ENCODE data around the gene SRL. TPM values are rescaled to one million over a fixed set of nuclear protein-coding genes. Genes with fewer than 3 reads are reported as not detected.

The SRL gene
- total and polyA plus RNA-seq, 2 of the 8 experiments (the other 6 are each of a cell fraction or from before 2014, with no cell fraction given): 0.05 TPM; not detected in 1

- peak overlapping the region; percentile 79 for H4K91ac ChIP-seq (replicated peaks; ENCODE audit: insufficient read length, low read length)
- H2BK12ac ChIP-seq (ENCODE audit: low read depth, low read length): no peak overlapping the region
- H3K23me2 ChIP-seq (ENCODE audit: low read depth, low read length): peaks cover 13% of the 10 kb centered on the region; the same call in 1 of the 2 replicates
- no peak for FAIRE-seq
- no peaks in the 10 kb centered on the region for H3K36me3 ChIP-seq (ENCODE audit: control insufficient read depth in 2 of 4, insufficient read depth in 4 of 4, low read length in 3 of 4)
- peak in 1 of 2 experiments; percentile 69 for DNase-seq (ENCODE audit: low read depth in 1 of 2, low spot score in 2 of 2)
- POLR2A ChIA-PET (ENCODE audit: partially characterized antibody): interaction anchor here (0.6 to 24.1 kb wide), 41 partner anchors 11 to 1263 kb away, joined by 3 to 403 read pairs (median 4); partner anchors contain the start of gene GLIS2
- H3K4ac ChIP-seq (replicated peaks; ENCODE audit: insufficient read length, low read depth, low read length): peak overlapping the region; percentile 96
- H4K5ac ChIP-seq (ENCODE audit: insufficient read length, low read depth, low read length): peak overlapping the region; percentile 98
- peak overlapping the region; percentile 100; the same call in 1 of the 2 replicates for H4K8ac ChIP-seq (ENCODE audit: extremely low read depth, insufficient read depth, low read length)
- peak overlapping the region; percentile 93 for H3K18ac ChIP-seq (ENCODE audit: extremely low read depth, low read length)
- no peak overlapping the region for H2AK5ac ChIP-seq (ENCODE audit: low read depth, low read length)
- H3K27me3 ChIP-seq (replicated peaks in 1 of 4; ENCODE audit: control insufficient read depth in 3 of 4, extremely low read depth in 1 of 4, insufficient read depth in 3 of 4, low read length in 3 of 4): no peaks in the 10 kb centered on the region
- peak overlapping the region; percentile 90 for H3K14ac ChIP-seq (ENCODE audit: insufficient read length)
- peak overlapping the region; percentile 96 for H3K27ac ChIP-seq (ENCODE audit: low read depth, low read length)
- H3K4me2 ChIP-seq (ENCODE audit: insufficient read depth in 1 of 2, low read depth in 2 of 2, low read length in 2 of 2): peak overlapping the region; percentile 72 to 92
- H3K79me2 ChIP-seq (ENCODE audit: control insufficient read depth in 1 of 2, insufficient read depth in 2 of 2, low read length in 2 of 2): peaks cover 23 to 48% of the 10 kb centered on the region in 2 experiments; a peak in 3 of 4 replicates
- peak overlapping the region; percentile 88 for H2BK5ac ChIP-seq (ENCODE audit: low read depth, low read length)
- no peak overlapping the region for H2BK120ac ChIP-seq (replicated peaks; ENCODE audit: low read depth, low read length)
- H3K9ac ChIP-seq (replicated peaks in 1 of 4; ENCODE audit: extremely low read depth in 1 of 4, low read depth in 3 of 4, low read length in 3 of 4): peak overlapping the region; percentile 86 to 96 (median 92)
- WGBS, 2 experiments (ENCODE audit: extremely low coverage in 1 of 2, insufficient coverage in 1 of 2, insufficient read length in 1 of 2, insufficient replicate concordance in 2 of 2, low coverage in 1 of 2, low lambda C conversion rate in 2 of 2, missing lambda C conversion rate in 1 of 2): 1% methylated on average over 23 of the region's 79 CpGs; no CpG with 5 or more reads in 1 of the 2 experiments
- no peak overlapping the region for H2BK15ac ChIP-seq (ENCODE audit: low read length)
- CTCF ChIA-PET (ENCODE audit: partially characterized antibody): interaction anchor here (1.1 to 4.7 kb wide), 11 partner anchors 11 to 130 kb away, joined by 3 to 34 read pairs (median 8); no protein-coding TSS in a partner anchor
- H3K4me1 ChIP-seq (replicated peaks in 1 of 4; ENCODE audit: control insufficient read depth in 3 of 4, insufficient read depth in 4 of 4, low read length in 3 of 4): peaks cover 3 to 11% (median 8%) of the 10 kb centered on the region in 4 experiments
- peaks cover 0 to 2% of the 10 kb centered on the region in 2 experiments for H4K20me1 ChIP-seq (replicated peaks in 1 of 2; ENCODE audit: control insufficient read depth in 1 of 2, insufficient read depth in 2 of 2, low read length in 2 of 2)
- no peak overlapping the region for H2AFZ ChIP-seq (ENCODE audit: low read length)
- no peak overlapping the region for H2BK20ac ChIP-seq (ENCODE audit: low read length)
- peak overlapping the region; percentile 68 to 97 (median 84) for H3K4me3 ChIP-seq (ENCODE audit: extremely low read depth in 1 of 4, insufficient read depth in 2 of 4, low read depth in 3 of 4, low read length in 4 of 4)
- no peaks in the 10 kb centered on the region for H3K9me3 ChIP-seq (ENCODE audit: insufficient read depth in 2 of 2, low read depth in 1 of 2, low read length in 1 of 2)
- H3K23ac ChIP-seq (ENCODE audit: insufficient read length): no peak overlapping the region
- H3K79me1 ChIP-seq (ENCODE audit: low read depth, low read length): 0 out of 2 replicates have a peak, but pooled peaks cover 13% of the 10 kb centered on the region
- H3K56ac ChIP-seq (replicated peaks; ENCODE audit: insufficient read length, low read depth, low read length): peak overlapping the region; percentile 74
- TF ChIP-seq POLR2A (IDR thresholded peaks at IDR 0.05; ENCODE audit: control extremely low read depth in 1 of 2, low read depth in 2 of 2, low read length in 2 of 2) (peak in 1 of 2 experiments; percentile 80; a peak in 2 of 3 replicates), MAX (IDR thresholded peaks at IDR 0.05) (peak; percentile 82), SRF (IDR thresholded peaks at IDR 0.05; ENCODE audit: low read depth, low read length) (no peak), ZNF274 (IDR thresholded peaks at IDR 0.05; ENCODE audit: borderline replicate concordance, extremely low read depth, low read length) (no peak), SIX5 (IDR thresholded peaks at IDR 0.05; ENCODE audit: low read depth, low read length) (no peak), TAF7 (optimal IDR thresholded peaks at IDR 0.05; ENCODE audit: borderline replicate concordance, low read depth, low read length) (peak; percentile 14), CTCF (IDR thresholded peaks at IDR 0.05; ENCODE audit: control extremely low read depth in 1 of 3, insufficient read depth in 1 of 3, low read depth in 1 of 3, low read length in 3 of 3) (no peak), ASH2L (IDR thresholded peaks at IDR 0.05; ENCODE audit: low read length) (no peak), MAFK (IDR thresholded peaks at IDR 0.05; ENCODE audit: low read depth, low read length) (no peak)
Measured at GRCh38 chr16:4272114-4272956, 30.5 kb upstream of the SRL start.

Data from H1 (cell line).